Measurements from ENCODE around the gene ASXL3.
A peak's percentile ranks its signal among the peaks of the same experiment; 100 is the strongest.

Gene ASXL3

DNA sequence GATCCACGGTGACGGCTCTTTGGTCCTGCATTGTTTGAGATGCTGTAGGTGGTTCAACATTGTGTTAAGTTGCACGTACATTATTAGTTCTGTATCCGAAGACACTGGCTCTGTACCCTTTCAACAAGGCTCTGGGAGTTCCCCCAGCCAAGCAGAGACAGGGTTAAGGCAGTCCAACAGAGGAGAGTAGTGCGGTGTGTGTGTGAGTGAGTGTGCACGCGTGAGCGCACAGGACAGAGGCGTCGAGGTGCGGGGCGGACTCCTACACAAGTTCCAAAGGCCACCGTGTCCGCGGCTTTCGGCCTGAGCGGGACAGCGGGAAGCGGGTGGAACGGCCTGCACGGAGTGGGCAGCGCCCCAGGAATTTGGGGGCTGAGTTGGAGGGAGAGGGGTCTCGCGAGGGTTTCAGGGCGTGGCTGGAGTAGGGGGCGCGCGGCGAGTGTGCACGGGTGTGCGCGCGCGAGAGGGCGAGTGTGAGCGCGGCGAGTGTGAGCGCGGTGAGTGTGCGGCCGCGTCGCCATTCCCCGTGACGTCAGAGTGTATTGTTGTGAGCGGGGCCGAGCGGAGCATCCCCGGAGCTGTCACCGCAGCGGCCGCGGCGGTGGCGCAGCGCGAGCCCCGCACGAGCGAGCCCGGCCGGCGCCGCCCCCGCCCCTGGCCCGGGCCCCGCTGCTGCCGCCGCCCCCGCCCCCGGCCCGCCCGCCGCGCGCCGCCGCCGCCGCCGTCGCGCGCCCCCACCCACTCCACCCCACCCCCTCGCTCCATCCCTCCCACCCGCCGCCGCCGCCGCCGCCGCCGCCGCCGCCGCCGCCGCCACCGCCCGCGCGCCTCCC is at the start of gene ASXL3:
Gene ASXL3, plus strand, starts transcription at position 535 of the 833 bp plus-strand sequence. CDS start 413 bp downstream, outside the sequence.
- TF ChIP-seq, protein P1, sequence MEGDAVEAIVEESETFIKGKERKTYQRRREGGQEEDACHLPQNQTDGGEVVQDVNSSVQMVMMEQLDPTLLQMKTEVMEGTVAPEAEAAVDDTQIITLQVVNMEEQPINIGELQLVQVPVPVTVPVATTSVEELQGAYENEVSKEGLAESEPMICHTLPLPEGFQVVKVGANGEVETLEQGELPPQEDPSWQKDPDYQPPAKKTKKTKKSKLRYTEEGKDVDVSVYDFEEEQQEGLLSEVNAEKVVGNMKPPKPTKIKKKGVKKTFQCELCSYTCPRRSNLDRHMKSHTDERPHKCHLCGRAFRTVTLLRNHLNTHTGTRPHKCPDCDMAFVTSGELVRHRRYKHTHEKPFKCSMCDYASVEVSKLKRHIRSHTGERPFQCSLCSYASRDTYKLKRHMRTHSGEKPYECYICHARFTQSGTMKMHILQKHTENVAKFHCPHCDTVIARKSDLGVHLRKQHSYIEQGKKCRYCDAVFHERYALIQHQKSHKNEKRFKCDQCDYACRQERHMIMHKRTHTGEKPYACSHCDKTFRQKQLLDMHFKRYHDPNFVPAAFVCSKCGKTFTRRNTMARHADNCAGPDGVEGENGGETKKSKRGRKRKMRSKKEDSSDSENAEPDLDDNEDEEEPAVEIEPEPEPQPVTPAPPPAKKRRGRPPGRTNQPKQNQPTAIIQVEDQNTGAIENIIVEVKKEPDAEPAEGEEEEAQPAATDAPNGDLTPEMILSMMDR (IDR thresholded peaks at IDR 0.05) = no peak
- Histone ChIP-seq H2AFZ (peak within 1 kb of the TSS; percentile 68), H3K4me3 (ENCODE audit: low read depth, low read length) (peak within 1 kb of the TSS; percentile 62), H3K27me3 (ENCODE audit: control insufficient read depth, insufficient read depth, low read length) (no peaks in the 10 kb centered on the region), H3K4me1 (no peaks in the 10 kb centered on the region), H3K4me2 (ENCODE audit: low read length) (peak within 1 kb of the TSS; percentile 92), H3K27ac (no peak within 1 kb of the TSS), H3K9ac (no peak within 1 kb of the TSS), H3K36me3 (ENCODE audit: control insufficient read depth, insufficient read depth, low read length) (no peaks in the 10 kb centered on the region), H3K79me2 (no peaks in the 10 kb centered on the region), H3K9me3 (ENCODE audit: control insufficient read depth, low read length) (no peaks in the 10 kb centered on the region)

DNA sequence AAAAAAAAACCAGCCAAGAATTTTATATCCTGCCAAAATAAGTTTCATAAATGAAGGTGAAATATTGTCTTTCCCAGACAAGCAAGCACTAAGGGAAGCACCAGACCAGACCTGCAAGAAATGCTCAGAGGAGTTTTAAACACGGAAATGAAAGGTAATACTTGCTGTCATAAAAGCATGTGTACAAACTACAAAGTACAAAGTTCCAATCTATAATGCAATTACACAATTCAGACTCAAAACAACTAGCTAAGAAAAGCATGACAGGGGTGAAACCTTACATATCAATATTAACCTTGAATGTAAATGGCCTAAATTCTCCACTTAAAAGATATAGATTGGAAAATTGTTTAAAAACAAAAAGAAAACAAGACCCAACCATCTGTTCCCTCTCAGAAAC is 45.0 kb upstream of the ASXL3 start:
- H3K4me2 ChIP-seq (ENCODE audit: low read length) = no peak overlapping the region
- H3K36me3 ChIP-seq (ENCODE audit: control insufficient read depth, insufficient read depth, low read length) = no peaks in the 10 kb centered on the region
- H3K4me1 ChIP-seq = no peaks in the 10 kb centered on the region
- TF ChIP-seq, protein P1 (IDR thresholded peaks at IDR 0.05) = no peak
- H3K4me3 ChIP-seq (ENCODE audit: low read depth, low read length) = no peak overlapping the region
- H3K9ac ChIP-seq = no peak overlapping the region
- no peaks in the 10 kb centered on the region for H3K9me3 ChIP-seq (ENCODE audit: control insufficient read depth, low read length)
- no peaks in the 10 kb centered on the region for H3K79me2 ChIP-seq
- H3K27ac ChIP-seq = no peak overlapping the region
- H3K27me3 ChIP-seq (ENCODE audit: control insufficient read depth, insufficient read depth, low read length) = no peaks in the 10 kb centered on the region
- H2AFZ ChIP-seq = no peak overlapping the region

DNA sequence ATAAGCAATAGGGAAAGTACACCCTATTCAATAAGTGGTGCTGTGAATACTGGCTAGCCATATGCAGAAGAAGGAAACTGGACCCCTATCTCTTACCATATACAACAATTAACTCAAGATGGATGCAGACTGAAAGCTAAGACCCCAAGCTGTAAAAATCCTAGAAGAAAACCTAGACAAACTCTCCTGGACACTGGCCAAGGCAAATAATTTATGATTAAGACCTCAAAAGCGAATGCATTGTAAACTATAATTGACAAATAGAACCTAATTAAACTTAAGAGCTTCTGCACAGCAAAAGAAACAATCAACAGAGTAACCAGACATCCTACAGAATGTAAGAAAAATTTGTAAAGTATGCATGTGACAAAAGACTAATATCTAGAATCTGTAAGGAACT is 41.1 kb upstream of the ASXL3 start:
- no peaks in the 10 kb centered on the region for H3K79me2 ChIP-seq
- no peak overlapping the region for H3K4me2 ChIP-seq (ENCODE audit: low read length)
- no peak overlapping the region for H2AFZ ChIP-seq
- TF ChIP-seq, protein P1 (IDR thresholded peaks at IDR 0.05) = no peak
- H3K36me3 ChIP-seq (ENCODE audit: control insufficient read depth, insufficient read depth, low read length) = no peaks in the 10 kb centered on the region
- no peaks in the 10 kb centered on the region for H3K4me1 ChIP-seq
- H3K27ac ChIP-seq = no peak overlapping the region
- no peak overlapping the region for H3K9ac ChIP-seq
- H3K4me3 ChIP-seq (ENCODE audit: low read depth, low read length) = no peak overlapping the region
- H3K9me3 ChIP-seq (ENCODE audit: control insufficient read depth, low read length) = no peaks in the 10 kb centered on the region
- H3K27me3 ChIP-seq (ENCODE audit: control insufficient read depth, insufficient read depth, low read length) = no peaks in the 10 kb centered on the region

DNA sequence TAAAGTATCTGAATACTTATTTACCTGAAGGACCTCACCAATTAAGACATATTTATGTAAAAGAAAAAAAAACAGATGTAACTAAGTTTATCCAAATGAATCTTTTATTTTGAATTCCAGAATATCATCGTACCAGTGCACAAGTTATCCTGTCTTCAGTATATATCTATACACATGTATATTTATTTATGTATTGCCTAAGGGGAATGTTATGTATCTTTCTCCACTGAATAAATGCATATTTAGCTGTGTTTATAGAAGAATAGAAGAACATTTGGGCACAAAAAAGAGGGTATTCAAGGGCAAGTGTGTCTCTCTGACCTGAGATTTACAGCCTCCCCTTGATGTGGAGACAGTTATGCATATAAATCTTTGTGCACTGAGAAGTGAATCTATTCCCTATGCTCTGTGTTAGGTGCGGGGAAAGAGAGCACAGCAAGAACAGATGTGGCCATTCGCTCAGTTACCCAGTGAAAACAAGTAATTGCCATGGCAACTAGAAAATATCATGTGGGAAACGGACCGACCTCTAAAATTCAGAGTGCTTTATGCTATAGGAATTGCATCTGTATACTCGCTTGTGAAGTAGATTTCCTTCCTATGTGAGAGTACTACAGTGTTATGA is 39.5 kb upstream of the ASXL3 start:
- Histone ChIP-seq H3K4me2 (ENCODE audit: low read length) (no peak overlapping the region), H3K4me1 (no peaks in the 10 kb centered on the region), H3K36me3 (ENCODE audit: control insufficient read depth, insufficient read depth, low read length) (no peaks in the 10 kb centered on the region), H2AFZ (no peak overlapping the region), H3K9me3 (ENCODE audit: control insufficient read depth, low read length) (no peaks in the 10 kb centered on the region), H3K27me3 (ENCODE audit: control insufficient read depth, insufficient read depth, low read length) (no peaks in the 10 kb centered on the region), H3K79me2 (no peaks in the 10 kb centered on the region), H3K4me3 (ENCODE audit: low read depth, low read length) (no peak overlapping the region), H3K9ac (no peak overlapping the region), H3K27ac (no peak overlapping the region)
- TF ChIP-seq, protein P1 (IDR thresholded peaks at IDR 0.05) = no peak
